ENCODE results near the gene PHF21B.

The PHF21B gene

GRCh38 chr22:45033136-45033535 is 23.3 kb upstream of the PHF21B start:
- no peak for ATAC-seq
- no peak overlapping the region for H3K4me3 Mint-ChIP-seq
- H3K27me3 Mint-ChIP-seq = peaks cover 17% of the 10 kb centered on the region
- no peaks in the 10 kb centered on the region for H3K36me3 Mint-ChIP-seq
- H3K9me3 Mint-ChIP-seq = peaks cover 3% of the 10 kb centered on the region
- H3K4me1 Mint-ChIP-seq = no peaks in the 10 kb centered on the region
- H3K27ac Mint-ChIP-seq = no peak overlapping the region

GRCh38 chr22:45031629-45032403 is 22.0 kb upstream of the PHF21B start:
- Mint-ChIP-seq H3K27me3 (peaks cover 8% of the 10 kb centered on the region), H3K9me3 (no peaks in the 10 kb centered on the region), H3K27ac (no peak overlapping the region), H3K4me1 (no peaks in the 10 kb centered on the region), H3K4me3 (no peak overlapping the region), H3K36me3 (no peaks in the 10 kb centered on the region)
- ATAC-seq = no peak

- no peak overlapping the region for H3K27ac Mint-ChIP-seq
- no peaks in the 10 kb centered on the region for H3K4me1 Mint-ChIP-seq
- no peak overlapping the region for H3K4me3 Mint-ChIP-seq
- ATAC-seq = no peak
- no peaks in the 10 kb centered on the region for H3K27me3 Mint-ChIP-seq
- no peaks in the 10 kb centered on the region for H3K9me3 Mint-ChIP-seq
- no peaks in the 10 kb centered on the region for H3K36me3 Mint-ChIP-seq
Observed at GRCh38 chr22:45029501-45029900, 19.7 kb upstream of the PHF21B start.

GRCh38 chr22:45026511-45026910 is 16.7 kb upstream of the PHF21B start:
- H3K27me3 Mint-ChIP-seq = peaks cover 17% of the 10 kb centered on the region
- H3K36me3 Mint-ChIP-seq = no peaks in the 10 kb centered on the region

GRCh38 chr22:45023431-45023830 is 13.6 kb upstream of the PHF21B start:
- H3K4me3 Mint-ChIP-seq = no peak overlapping the region

More at GRCh38 chr22:45026511-45026910, 16.7 kb upstream of the PHF21B start:
- Mint-ChIP-seq H3K27ac (no peak overlapping the region), H3K9me3 (no peaks in the 10 kb centered on the region), H3K4me3 (no peak overlapping the region), H3K4me1 (no peaks in the 10 kb centered on the region)
- no peak for ATAC-seq

GRCh38 chr22:45019861-45020655 is 10.3 kb upstream of the PHF21B start:
- H3K27me3 Mint-ChIP-seq = peaks cover 68% of the 10 kb centered on the region

More at GRCh38 chr22:45023431-45023830, 13.6 kb upstream of the PHF21B start:
- H3K27ac Mint-ChIP-seq = no peak overlapping the region
- no peaks in the 10 kb centered on the region for H3K36me3 Mint-ChIP-seq
- H3K27me3 Mint-ChIP-seq = peaks cover 44% of the 10 kb centered on the region
- H3K9me3 Mint-ChIP-seq = no peaks in the 10 kb centered on the region
- H3K4me1 Mint-ChIP-seq = no peaks in the 10 kb centered on the region
- ATAC-seq = no peak

GRCh38 chr22:45014654-45015053 is 4.8 kb upstream of the PHF21B start:
- Mint-ChIP-seq H3K4me1 (peaks cover 12% of the 10 kb centered on the region), H3K27ac (no peak overlapping the region), H3K36me3 (no peaks in the 10 kb centered on the region), H3K4me3 (no peak overlapping the region), H3K9me3 (no peaks in the 10 kb centered on the region), H3K27me3 (peaks cover 84% of the 10 kb centered on the region)
- no peak for ATAC-seq

More at GRCh38 chr22:45019861-45020655, 10.3 kb upstream of the PHF21B start:
- Mint-ChIP-seq H3K4me1 (no peaks in the 10 kb centered on the region), H3K9me3 (no peaks in the 10 kb centered on the region), H3K4me3 (no peak overlapping the region), H3K27ac (no peak overlapping the region), H3K36me3 (no peaks in the 10 kb centered on the region)
- peak; percentile 31 for ATAC-seq

GRCh38 chr22:45013138-45013537 is 3.3 kb upstream of the PHF21B start:
- H3K27ac Mint-ChIP-seq = no peak overlapping the region
- peaks cover 69% of the 10 kb centered on the region for H3K27me3 Mint-ChIP-seq
- H3K36me3 Mint-ChIP-seq = no peaks in the 10 kb centered on the region

GRCh38 chr22:45010532-45010900 is 711 bp upstream of the PHF21B start:
- Mint-ChIP-seq H3K9me3 (no peaks in the 10 kb centered on the region), H3K36me3 (no peaks in the 10 kb centered on the region), H3K4me1 (peaks cover 18% of the 10 kb centered on the region), H3K4me3 (peak overlapping the region; percentile 85), H3K27me3 (peaks cover 64% of the 10 kb centered on the region), H3K27ac (no peak overlapping the region)
- no peak for ATAC-seq

More at GRCh38 chr22:45013138-45013537, 3.3 kb upstream of the PHF21B start:
- Mint-ChIP-seq H3K9me3 (no peaks in the 10 kb centered on the region), H3K4me1 (peaks cover 12% of the 10 kb centered on the region), H3K4me3 (no peak overlapping the region)
- no peak for ATAC-seq

- Mint-ChIP-seq H3K9me3 (no peaks in the 10 kb centered on the region), H3K4me1 (peaks cover 18% of the 10 kb centered on the region), H3K4me3 (no peak overlapping the region), H3K36me3 (no peaks in the 10 kb centered on the region), H3K27ac (no peak overlapping the region), H3K27me3 (peaks cover 68% of the 10 kb centered on the region)
- peak; percentile 7 for ATAC-seq
Observed at GRCh38 chr22:45008751-45009605, 827 bp downstream of the PHF21B start.

GRCh38 chr22:45008186-45008681 is 1.6 kb downstream of the PHF21B start:
- H3K27ac Mint-ChIP-seq = no peak overlapping the region
- H3K4me1 Mint-ChIP-seq = peaks cover 18% of the 10 kb centered on the region
- H3K9me3 Mint-ChIP-seq = no peaks in the 10 kb centered on the region
- peak overlapping the region; percentile 31 for H3K4me3 Mint-ChIP-seq
- no peak for ATAC-seq
- no peaks in the 10 kb centered on the region for H3K36me3 Mint-ChIP-seq
- H3K27me3 Mint-ChIP-seq = peaks cover 72% of the 10 kb centered on the region

GRCh38 chr22:45007391-45008185 is 2.2 kb downstream of the PHF21B start:
- Mint-ChIP-seq H3K36me3 (no peaks in the 10 kb centered on the region), H3K27ac (no peak overlapping the region), H3K9me3 (peaks cover 3% of the 10 kb centered on the region), H3K4me3 (peak overlapping the region; percentile 37), H3K4me1 (peaks cover 18% of the 10 kb centered on the region), H3K27me3 (peaks cover 72% of the 10 kb centered on the region)
- ATAC-seq = no peak

GRCh38 chr22:45006964-45007390 is 2.8 kb downstream of the PHF21B start:
- Mint-ChIP-seq H3K4me1 (peaks cover 18% of the 10 kb centered on the region), H3K27me3 (peaks cover 72% of the 10 kb centered on the region), H3K9me3 (peaks cover 3% of the 10 kb centered on the region), H3K36me3 (no peaks in the 10 kb centered on the region), H3K27ac (no peak overlapping the region), H3K4me3 (peak overlapping the region; percentile 37)
- no peak for ATAC-seq
